HepG2 (cell line): Measurements from ENCODE around the gene SHISA7. TPM values are rescaled to one million over a fixed set of nuclear protein-coding genes. Genes with fewer than 3 reads are reported as not detected.

Experiments
- AGO1 ChIP-seq: fragments of 200-400 bp; formaldehyde crosslinking; IDR thresholded peaks from 2 replicates; pipeline ENCODE4 v1.6.1; 2017; ENCODE audit warnings: mild to moderate bottlenecking, low read depth, low read length, moderate library complexity; ENCODE audit not compliant: poor library complexity, severe bottlenecking
- KAT7 ChIP-seq: IDR thresholded peaks from 2 replicates; pipeline ENCODE4 v1.6.1; 2018; ENCODE audit warnings: borderline replicate concordance, missing compliant biosample characterization
- MAF1 ChIP-seq: sonication (generic); formaldehyde crosslinking; IDR thresholded peaks from 2 replicates; pipeline ENCODE4 v1.5.0; 2020; ENCODE audit warnings: missing genetic modification reagents, borderline replicate concordance
- PAXIP1 ChIP-seq: sonication (generic); formaldehyde crosslinking; conservative IDR thresholded peaks from 2 replicates; pipeline ENCODE4 v1.4.0; 2020; ENCODE audit warnings: mild to moderate bottlenecking, missing genetic modification reagents, moderate library complexity
- REST ChIP-seq, 2 experiments: IDR thresholded peaks; 2 replicates each; pipeline ENCODE4 v1.6.1; 2011 to 2012; ENCODE audit warnings: low read length in 2 of 2, borderline replicate concordance in 1 of 2, low read depth in 1 of 2, mild to moderate bottlenecking in 1 of 2, moderate library complexity in 1 of 2
- RXRA ChIP-seq: sonication (generic); formaldehyde crosslinking; IDR thresholded peaks from 2 replicates; pipeline ENCODE4 v1.5.1; 2020; ENCODE audit warnings: missing genetic modification reagents
- SCMH1 ChIP-seq: sonication (generic); formaldehyde crosslinking; IDR thresholded peaks from 2 replicates; pipeline ENCODE4 v1.9.0; 2021; ENCODE audit warnings: missing genetic modification reagents, mild to moderate bottlenecking, borderline replicate concordance
- TARDBP ChIP-seq: sonication (generic); formaldehyde crosslinking; IDR thresholded peaks from 2 replicates; pipeline ENCODE4 v1.8.0; 2022; ENCODE audit warnings: mild to moderate bottlenecking, missing genetic modification reagents
- THYN1 ChIP-seq: sonication (generic); formaldehyde crosslinking; IDR thresholded peaks from 2 replicates; pipeline ENCODE4 v1.8.1; 2023; ENCODE audit warnings: low read depth, mild to moderate bottlenecking, moderate library complexity, missing genetic modification reagents, borderline replicate concordance
- WIZ ChIP-seq: sonication (generic); formaldehyde crosslinking; IDR thresholded peaks from 2 replicates; pipeline ENCODE4 v1.5.1; 2020; ENCODE audit warnings: mild to moderate bottlenecking, missing genetic modification reagents
- ZFP91 ChIP-seq: sonication (generic); formaldehyde crosslinking; IDR thresholded peaks from 2 replicates; pipeline ENCODE4 v1.9.0; 2022; ENCODE audit warnings: missing genetic modification reagents, mild to moderate bottlenecking, borderline replicate concordance
- ZNF33B ChIP-seq: sonication (generic); formaldehyde crosslinking; IDR thresholded peaks from 2 replicates; pipeline ENCODE4 v1.5.1; 2020; ENCODE audit warnings: mild to moderate bottlenecking, missing genetic modification reagents
- ZNF501 ChIP-seq: sonication (generic); formaldehyde crosslinking; IDR thresholded peaks from 2 replicates; pipeline ENCODE4 v1.5.1; 2020; ENCODE audit warnings: mild to moderate bottlenecking, moderate library complexity, missing genetic modification reagents
- ZNF678 ChIP-seq: sonication (generic); formaldehyde crosslinking; IDR thresholded peaks from 2 replicates; pipeline ENCODE4 v1.4.0; 2020; ENCODE audit warnings: mild to moderate bottlenecking, missing genetic modification reagents
- ZNF709 ChIP-seq: sonication (generic); formaldehyde crosslinking; IDR thresholded peaks from 2 replicates; pipeline ENCODE4 v1.5.0; 2020; ENCODE audit warnings: mild to moderate bottlenecking, missing genetic modification reagents
- ZNF781 ChIP-seq: sonication (generic); formaldehyde crosslinking; IDR thresholded peaks from 2 replicates; pipeline ENCODE4 v1.5.1; 2020; ENCODE audit warnings: borderline replicate concordance, mild to moderate bottlenecking, missing genetic modification reagents; ENCODE audit errors: not compliant biosample characterization
- polyA plus RNA-seq, 8 experiments: library from polyadenylated mRNA; depleted of rRNA in 3 of 8; stranded (reverse) in 7 of 8; unstranded in 1 of 8; fragments of >200 nt; fragmentation: Illumina TruSeq in 4 of 8; extraction: Trizol in 4 of 8; gene quantifications; 2 replicates each; pipeline versions ENCODE4 v1.2.1 to v1.2.3, GENCODE V29; 2011 to 2016; ENCODE audit warnings: low read depth in 4 of 8, missing spikeins in 1 of 8, mixed read lengths in 1 of 8; ENCODE audit not compliant: insufficient read depth in 1 of 8
- total RNA-seq, 5 experiments: library from RNA; depleted of rRNA; stranded (reverse); fragments of >200 nt; fragmentation: Illumina TruSeq; extraction: Trizol; gene quantifications; 2 replicates each; pipeline ENCODE4 v1.2.3, GENCODE V29; 2016; ENCODE audit warnings: low read depth in 1 of 5
- TF ChIP-seq, protein P1 (sequence below): sonication (generic); formaldehyde crosslinking; IDR thresholded peaks from 2 replicates; pipeline ENCODE4 v1.4.0; 2020; ENCODE audit warnings: missing genetic modification reagents

SHISA7 gene
- total and polyA plus RNA-seq, 2 of the 13 experiments (the other 11 are each of a cell fraction or from before 2014, with no cell fraction given), result not detected

DNA sequence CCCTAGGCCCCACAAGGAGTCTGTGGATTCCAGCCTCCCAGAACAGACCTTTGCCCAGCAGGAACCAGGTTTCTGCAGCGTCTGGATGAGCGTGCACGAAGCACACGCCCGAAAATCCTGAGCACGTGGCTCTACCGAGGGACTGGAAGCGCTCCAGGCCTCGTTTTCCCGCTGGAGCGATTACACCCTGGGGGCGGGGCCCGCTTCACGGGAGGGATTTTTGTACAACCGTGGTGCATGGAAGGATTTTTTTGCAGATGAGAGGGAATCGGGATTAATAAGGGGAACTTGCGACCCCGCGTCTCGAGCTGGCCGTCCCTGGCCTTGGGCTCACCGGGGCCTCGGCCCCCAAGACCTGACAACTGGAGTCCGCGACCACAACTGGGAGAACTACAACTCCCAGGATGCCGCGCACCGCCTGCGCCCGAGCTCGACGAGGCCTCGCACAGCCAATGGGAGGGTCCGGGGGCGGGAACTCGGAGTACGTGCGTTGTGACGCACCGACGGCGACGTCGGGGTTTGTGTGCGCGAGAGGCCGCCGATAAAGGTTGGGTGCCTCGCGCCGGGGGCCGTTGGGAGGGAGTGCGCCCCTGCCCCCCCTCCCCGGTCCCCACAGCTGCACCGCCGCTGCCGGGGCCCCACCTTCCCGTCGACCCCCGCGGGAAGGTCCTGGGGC is 33.1 kb upstream of the SHISA7 start, which contains the start of gene ZNF628 (continued):
- TF ChIP-seq PAXIP1 (CRISPR knock-in tag) (peak; percentile 40; the same call in 1 of the 2 replicates), ZNF501 (CRISPR knock-in tag) (peak; percentile 83), SCMH1 (CRISPR knock-in tag) (no peak), TARDBP (CRISPR knock-in tag) (no peak; the same call in 1 of the 2 replicates), AGO1 (no peak), ZNF709 (peak; percentile 88), ZNF781 (CRISPR knock-in tag) (peak; percentile 93), KAT7 (CRISPR knock-in tag) (peak; percentile 16; the same call in 1 of the 2 replicates), MAF1 (no peak), THYN1 (CRISPR knock-in tag) (no peak), ZFP91 (CRISPR knock-in tag) (peak; percentile 83), ZNF678 (CRISPR knock-in tag) (peak; percentile 70), REST (IDR thresholded peaks at IDR 0.05; ENCODE audit: borderline replicate concordance in 1 of 2, low read depth in 1 of 2, low read length in 2 of 2) (peak in 1 of 2 experiments; percentile 9; a peak in 1 of 4 replicates), WIZ (CRISPR knock-in tag) (no peak), RXRA (CRISPR knock-in tag) (peak; percentile 70), ZNF33B (peak; percentile 84; the same call in 1 of the 2 replicates)
- TF ChIP-seq, protein P1, sequence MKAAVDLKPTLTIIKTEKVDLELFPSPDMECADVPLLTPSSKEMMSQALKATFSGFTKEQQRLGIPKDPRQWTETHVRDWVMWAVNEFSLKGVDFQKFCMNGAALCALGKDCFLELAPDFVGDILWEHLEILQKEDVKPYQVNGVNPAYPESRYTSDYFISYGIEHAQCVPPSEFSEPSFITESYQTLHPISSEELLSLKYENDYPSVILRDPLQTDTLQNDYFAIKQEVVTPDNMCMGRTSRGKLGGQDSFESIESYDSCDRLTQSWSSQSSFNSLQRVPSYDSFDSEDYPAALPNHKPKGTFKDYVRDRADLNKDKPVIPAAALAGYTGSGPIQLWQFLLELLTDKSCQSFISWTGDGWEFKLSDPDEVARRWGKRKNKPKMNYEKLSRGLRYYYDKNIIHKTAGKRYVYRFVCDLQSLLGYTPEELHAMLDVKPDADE (CRISPR knock-in tag), result peak; percentile 82; the same call in 1 of the 2 replicates
